EH (cell line): ENCODE measurements around the gene ZC3H12C.

Experiments used
- DNase-seq: peaks from one replicate; pipeline ENCODE4 v3.0.0-alpha.2; 2015; ENCODE audit warnings: low read depth

ZC3H12C gene

DNA sequence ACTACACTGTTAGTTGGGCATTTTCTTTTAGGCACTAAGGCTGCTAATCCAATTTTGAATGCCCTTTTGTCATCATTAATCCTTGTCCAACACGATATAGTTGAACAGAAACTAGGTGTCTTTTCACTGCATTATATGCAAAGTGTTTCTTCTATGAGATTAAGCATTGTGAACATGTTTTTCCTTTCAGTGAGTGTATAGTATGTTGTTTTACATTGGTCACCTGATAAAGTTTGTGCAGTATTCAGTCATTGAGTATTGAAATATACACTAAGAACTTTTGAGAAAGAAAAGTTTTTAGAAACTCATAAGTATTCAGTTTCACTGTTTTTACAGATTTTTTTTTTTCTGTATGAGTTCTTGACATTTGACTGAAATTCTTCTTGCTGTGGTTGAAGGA, 59.0 kb downstream of the ZC3H12C start:
- DNase-seq: no peak

DNA sequence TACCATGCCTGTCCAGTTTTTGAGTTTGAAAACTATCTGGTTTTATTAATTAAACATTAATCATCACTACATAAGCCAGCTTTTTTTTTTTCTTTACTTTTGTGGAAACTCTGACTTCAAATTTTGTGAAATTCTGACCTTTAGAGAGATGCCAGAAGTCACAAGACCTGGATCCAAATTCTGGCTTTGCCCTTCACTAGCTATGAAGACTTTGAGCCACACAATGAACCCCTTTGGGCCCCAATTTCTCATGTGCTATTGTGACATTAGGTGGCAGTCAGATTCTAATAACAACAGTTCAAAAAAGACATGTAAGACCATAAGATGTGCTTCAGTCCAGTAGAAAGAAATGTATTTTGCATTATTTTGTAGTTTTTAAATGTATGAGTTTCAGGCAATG, 60.3 kb downstream of the ZC3H12C start:
- DNase-seq: no peak

DNA sequence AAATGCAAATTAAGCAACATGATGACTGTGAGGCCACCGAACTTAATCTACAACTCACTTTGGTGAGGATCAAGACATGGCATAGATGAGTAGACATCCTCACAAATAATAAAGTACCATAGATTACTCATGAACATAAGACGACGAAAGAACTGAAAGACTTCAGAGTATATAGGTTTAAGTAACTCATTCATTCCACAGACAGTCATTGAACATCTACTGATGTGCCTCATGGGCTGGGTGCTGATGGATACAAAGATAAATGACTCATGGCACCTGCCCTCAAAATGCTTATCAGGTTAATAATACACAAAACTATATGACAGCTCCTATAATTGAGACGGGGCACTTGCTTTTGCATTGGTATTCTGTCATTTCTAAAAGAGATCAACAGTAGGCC, 63.3 kb downstream of the ZC3H12C start:
- no peak for DNase-seq

DNA sequence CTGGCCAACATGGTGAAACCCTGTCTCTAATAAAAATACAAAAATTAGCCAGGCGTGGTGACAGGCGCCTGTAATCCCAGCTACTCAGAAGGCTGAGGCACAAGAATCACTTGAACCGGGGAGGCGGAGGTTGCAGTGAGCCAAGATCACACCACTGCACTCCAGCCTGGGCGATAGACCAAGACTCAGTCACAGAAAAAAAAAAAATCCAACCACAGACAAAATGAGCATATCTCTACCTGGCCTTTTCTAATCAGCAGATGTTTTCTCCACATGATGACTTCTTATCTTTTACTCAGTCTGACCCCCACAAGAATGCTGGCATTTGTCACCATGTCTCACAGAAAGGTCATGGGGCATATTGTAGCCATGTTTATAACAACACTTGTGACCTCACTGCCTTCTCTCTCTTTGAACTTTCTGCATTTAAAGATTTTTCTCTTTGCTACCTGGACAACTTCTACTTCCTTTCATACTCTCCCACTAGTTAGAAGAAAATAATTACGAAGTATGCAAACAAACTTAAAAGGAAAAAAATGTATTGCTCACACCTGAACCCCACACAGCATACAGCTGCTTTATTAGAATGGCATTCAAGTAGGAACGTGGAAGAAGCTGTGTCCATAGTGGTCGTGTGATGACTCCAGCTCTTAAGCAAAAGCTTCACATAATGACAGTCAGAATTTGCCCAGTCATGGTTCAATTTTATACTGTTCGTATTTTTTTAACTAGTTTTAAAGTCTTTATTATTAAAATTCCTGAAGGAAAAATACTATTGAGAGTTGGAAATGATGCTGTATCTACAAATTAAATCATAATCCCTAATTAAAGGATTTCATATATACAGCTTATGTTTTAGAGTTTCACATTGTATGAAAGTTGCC, 65.4 kb downstream of the ZC3H12C start:
- DNase-seq: no peak

DNA sequence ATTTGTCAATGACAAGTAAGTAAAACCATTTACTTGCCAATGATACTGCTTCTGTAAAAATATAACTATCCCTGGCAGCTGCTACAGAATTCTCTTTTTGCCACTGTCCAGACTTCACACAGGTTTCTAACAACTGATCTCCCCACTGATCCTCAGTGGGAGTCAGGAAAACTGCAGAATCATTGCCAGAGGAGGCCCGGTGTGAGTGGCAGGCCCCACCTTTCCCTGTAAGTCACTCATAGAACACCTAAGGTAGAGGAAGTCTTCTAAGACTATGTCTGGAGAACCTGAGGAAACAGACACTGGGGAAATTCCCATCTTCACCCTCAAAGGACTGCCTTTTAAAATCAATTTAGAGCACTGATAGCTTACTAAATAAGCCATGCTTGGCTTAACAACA, 66.3 kb downstream of the ZC3H12C start:
- DNase-seq: no peak

DNA sequence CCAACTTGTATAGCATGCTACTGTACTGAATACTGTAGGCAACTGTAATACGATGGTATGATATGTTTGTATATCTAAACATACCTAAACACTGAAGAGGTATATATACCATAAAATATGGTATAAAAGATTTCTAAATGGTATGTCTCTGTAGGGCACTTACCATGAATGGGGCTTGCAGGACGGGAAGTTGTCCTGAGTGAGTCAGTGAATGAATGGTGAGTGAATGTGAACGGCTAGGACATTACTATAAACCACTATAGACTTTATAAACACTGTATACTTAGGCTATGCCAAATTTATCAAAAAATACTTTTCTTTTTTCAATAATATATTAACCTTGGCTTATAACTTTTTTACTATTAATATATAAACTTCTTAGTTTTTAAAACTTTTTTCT, 66.8 kb downstream of the ZC3H12C start:
- peak; percentile 9 for DNase-seq

DNA sequence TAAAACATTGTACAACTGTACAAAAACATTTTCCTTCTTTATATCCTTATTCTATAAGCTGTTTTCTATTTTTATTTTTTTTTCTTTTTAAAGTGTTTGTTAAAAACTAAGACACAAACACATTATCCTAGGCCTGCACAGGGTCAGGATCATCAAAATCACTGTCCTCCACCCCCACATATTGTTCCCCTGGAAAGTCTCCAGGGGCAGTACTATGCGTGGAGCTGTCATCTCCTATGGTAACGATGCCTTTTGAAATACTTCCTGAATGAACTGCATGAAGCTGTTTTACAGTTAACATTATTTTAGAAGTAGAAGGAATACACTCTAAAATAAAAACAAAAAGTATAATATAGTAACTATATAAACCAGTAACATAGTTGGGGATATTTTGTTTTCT, 67.2 kb downstream of the ZC3H12C start:
- no peak for DNase-seq

DNA sequence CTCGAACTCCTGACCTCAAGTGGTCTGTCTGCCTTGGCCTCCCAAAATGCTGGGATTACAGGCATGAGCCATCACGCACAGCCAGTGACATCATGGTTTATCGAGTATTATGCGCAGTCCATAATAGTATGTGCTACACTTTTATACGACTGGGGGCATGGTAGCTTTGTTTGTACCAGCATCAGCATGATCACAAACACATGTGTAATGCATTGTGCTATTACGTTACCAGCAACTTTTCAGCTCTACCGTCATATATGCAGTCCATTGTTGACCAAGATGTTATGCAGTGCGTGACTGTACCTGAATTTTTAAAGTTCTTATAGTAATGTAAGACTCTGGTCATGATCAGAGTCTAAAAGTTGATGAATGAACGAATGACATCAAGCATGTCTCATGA, 67.9 kb downstream of the ZC3H12C start:
- DNase-seq: no peak

DNA sequence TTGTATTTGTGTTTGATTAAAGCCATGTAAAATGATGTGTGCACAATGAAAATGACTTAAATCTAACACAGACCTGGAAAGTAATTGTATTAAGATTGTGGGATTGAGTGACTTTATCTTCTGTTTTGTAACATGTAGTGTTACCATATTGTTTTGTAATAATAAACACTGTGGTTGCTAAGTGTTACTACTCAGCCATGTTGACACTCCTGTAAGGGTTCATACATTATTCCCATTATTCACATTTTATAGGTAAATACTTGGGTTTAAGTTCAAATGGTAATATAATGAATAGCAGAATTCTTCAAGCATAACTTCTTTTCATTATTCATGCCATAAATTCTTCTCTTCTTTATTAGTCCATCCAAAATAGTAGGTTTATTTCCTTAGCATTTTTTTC, 69.0 kb downstream of the ZC3H12C start:
- DNase-seq: peak; percentile 7

DNA sequence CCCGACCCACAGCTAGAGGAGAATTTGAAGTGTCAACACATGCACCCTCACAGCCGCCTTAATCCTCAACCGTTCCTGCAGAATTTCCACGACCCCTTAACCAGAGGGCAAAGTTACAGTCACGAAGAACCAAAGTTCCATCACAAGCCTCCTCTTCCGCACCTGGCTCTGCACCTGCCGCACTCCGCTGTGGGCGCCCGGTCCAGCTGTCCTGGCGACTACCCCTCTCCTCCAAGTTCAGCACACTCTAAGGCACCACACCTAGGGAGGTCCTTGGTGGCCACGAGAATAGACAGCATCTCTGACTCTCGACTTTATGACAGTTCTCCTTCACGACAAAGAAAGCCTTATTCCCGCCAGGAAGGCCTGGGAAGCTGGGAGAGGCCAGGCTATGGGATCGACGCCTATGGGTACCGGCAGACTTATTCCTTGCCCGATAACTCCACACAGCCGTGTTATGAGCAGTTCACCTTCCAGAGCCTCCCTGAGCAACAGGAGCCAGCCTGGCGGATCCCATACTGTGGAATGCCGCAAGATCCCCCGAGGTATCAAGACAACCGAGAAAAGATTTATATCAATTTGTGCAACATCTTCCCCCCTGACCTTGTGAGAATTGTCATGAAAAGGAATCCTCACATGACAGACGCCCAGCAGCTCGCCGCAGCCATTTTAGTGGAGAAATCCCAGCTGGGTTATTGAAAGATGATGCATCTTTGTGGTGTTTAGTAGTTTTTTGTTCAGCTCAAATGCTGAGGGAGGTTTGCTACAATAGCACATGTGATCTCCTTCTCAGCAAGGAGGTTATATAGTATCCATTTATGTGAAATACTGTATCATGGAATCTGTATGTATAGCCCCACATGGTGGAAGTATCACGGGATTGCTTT, 72.1 kb downstream of the ZC3H12C start:
- DNase-seq: no peak

DNA sequence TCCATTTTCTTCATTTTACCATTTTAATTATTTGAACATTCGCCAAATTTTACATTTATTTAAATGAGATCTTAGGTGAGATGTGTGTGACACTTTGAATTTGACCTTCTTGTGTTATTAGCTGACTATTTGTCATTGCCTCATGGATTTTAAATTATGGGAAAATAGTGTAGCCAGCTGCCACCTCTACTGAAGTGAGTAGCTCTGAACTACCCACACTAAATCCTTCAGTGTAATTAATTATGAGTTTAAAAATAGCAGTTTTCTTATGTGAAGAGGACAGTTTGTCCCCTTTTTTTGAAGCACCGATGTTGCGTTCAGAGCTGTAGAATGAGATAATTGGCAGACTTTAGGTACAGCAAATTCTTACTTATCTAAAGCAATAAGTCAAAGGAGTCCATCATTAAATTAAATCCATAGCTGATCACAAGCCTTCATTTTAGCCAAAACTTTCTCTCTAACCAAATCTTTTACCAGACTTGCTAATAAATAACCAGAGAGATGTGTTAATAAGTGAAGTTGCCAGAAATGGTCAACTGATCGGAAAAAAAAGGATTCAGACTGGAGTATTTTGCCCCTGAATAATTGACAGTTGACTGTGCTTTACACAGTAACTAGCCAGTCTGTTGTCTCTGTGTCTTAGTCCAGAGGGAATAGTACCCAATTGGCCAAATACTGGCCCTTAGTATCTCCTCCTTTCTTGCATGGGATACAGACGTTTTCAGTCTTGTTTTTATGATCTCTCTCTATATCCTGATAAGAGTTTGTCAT, 75.0 kb downstream of the ZC3H12C start:
- no peak for DNase-seq

DNA sequence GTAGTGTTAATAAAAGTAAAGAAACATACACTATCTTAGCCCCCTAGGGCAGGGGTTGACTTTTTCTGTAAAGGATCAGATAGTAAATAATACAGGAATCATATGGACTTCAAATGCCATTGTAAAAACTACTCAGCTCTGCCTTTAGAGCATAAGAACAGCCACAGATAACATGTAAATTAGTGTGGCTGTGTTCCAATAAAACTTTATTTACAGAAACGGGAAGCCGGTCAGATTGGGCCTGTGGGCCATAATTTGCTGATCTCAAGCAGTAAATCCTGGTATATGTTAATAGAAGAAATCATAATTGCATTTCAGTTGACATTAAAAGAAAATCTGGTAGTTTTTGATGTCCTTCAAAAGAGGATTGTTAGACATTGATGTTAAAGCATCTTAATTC, 76.5 kb downstream of the ZC3H12C start:
- no peak for DNase-seq

DNA sequence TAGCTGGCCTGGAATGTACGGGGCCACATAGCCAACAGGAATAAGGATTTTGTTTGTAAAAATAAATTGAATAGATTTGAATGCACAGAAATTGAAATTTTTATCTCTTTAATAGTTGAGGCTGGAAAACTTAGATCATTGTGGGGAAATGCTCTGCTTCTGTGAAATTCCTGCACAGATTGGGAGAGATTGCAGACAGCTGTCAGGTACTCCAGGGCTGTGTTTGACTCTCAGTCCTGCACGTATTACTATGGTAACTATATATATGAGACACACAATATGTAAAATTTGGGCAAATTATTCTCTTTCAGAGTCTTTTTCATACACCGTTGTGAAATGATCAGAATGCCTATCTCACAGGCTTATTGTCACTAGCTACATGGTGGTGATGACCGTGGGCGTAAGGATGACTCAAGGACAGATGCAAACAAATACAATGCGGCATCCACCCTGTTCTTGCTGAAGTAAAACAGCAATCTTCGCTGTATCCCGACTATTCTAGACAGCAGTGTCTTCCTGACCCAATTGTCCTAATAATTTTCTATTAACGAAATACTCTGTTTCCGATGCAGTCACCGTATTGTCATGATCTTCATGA, 79.4 kb downstream of the ZC3H12C start:
- no peak for DNase-seq

DNA sequence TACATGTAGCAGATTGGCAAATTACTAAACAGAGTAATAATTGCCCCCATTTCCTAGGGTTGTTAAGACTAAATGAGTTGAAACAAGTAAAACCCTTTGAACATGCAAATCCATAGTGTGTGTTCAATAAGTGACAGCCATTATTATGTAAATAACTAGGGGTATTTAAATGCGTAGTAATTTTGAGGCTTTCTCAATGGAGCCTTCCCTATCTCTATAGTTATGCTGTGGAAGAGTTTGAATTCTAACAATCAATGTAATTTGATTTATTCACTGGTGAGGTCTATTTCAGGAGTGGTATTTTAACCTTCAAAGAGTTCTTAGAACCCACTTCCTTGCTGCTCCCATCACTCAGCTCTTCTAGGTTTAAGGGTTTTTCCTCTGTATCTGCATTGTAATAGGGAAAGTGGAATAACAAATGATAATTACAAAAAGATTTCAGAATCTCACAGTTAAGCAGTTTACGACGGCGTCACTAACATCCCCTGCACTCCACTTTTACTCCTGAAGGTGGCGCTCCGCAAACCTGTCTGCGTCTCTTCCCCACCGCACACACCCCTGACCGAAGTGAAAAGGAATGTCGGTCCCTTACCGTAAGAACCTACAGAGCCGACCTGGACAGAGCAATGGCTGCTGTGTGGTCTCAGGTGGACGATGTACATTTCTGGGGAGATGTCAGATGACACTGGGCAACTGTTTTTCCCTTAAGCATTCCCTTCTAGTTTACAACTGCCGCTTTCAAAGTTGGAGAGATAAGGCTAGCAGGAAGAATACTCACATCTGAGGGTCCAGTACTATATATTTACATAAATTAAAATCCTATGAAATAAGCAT, 80.8 kb downstream of the ZC3H12C start:
- DNase-seq: peak; percentile 58

DNA sequence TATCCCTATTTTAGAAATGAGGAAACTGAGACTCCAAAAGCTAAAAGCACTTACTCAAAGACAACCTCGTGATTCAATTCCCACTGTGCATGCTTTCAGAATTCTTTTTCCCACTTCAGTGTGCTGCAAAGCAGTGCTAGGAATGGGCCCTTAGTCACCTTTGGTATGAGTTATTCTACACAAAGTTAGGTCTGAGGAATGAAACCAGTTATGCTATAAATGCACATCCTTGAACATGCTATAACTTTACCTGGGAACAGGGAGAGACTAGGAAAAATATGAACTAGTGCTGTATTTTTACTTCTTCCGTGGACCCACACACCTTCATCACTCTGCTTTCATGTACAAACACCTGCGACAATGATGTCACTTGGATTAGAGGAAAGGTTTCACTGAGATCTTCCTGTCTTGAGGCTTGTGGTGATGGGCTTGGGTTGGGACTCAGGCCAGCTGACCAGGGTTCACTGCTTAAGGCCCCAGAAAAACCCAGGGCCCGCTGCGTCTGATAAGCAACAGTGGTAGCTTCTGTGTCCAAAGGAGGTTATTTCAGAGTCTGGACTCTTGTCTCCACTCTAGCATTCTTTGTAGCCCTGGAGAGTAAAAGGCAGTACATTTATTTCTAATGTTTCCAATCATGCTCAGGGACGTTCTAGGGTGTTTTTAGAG, 81.6 kb downstream of the ZC3H12C start:
- DNase-seq: peak; percentile 44

DNA sequence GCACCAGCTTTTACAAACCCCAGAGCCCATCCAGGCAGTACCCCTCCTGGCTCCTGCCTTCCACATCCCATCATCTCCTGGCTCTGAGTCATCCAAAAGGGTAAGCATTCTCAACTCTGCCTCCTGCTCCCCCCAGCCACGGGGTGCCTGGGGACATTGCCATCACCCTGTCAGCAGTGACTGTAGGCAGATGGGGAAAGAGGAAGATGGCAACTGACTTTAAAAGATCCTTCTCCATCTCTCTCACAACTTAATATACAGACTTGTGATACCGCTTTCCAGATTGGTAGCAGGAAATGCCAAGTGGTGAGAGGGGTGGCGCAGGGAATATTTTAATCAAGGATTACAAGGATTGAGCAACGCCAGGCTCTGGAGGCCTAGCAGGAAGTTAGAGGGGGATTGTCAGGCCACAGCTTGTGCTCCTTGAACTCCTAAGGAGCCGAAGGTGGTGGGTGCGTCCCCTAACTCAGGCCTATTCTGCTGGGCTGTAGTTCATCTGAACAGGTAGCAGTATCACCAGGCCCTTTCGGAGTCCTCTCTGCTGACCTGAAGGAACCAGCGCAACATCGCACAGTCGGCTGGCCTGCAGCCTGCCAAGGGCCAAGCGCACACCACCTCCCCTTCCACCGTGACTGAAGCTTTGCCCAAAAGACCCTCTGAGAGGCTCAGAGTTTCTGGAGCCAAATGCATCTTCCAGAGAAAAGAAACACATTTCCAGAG, 83.3 kb downstream of the ZC3H12C start:
- DNase-seq: peak; percentile 53

DNA sequence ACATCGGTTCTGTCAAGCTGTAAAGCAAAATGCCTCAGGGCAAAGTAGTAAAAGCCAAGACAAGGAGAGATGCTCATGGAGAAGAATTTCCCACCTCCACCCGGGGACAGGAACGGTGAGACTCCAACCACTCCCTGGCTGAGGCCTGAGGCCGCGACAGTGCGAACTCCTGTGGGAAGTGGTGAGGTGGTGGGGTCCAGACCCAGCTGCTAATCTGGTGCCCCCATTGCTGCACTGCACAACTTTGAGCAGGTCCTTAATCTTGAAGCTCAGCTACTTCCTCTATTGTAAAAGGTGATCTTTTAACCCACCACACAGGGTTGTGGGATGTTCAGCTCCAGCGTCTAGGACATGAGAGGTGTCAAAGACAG, 83.9 kb downstream of the ZC3H12C start:
- no peak for DNase-seq

DNA sequence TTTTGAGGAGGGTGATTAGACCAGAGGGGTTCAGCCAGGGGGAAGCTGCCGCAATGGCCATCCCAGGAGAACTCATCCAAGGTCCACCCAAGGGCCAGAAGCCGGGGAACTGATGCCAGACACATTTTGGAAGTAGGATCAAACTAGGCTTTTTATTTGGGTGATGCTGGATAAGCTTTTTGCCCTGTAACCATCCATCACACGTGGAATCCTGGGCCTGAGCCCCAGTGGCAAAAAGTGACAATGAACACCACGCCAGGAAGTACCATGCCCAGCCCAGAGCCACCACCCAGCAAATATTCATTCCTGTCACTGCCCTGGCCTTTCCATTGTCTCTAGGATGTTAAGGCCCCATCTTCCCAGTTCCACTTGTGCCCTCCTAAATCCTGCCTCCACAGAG, 85.9 kb downstream of the ZC3H12C start:
- DNase-seq: no peak

DNA sequence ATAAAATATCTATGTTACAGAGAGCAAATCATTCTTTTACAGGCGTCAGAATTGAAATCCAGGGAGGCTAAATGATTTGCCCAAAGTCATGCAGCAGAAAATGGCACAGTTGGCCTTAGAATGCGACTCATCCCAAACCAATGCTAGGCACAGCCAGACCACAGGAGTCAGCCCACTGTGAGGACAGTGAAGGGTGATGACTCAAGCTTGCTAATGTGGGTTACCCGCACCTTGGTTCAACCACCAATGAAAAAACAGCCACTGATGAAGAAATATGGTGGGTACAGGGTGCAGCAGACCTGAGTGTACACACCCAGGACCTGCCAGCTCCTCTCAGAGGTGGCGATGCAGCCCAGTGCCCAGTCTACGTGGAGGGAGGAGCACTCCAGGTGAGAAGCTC, 89.7 kb downstream of the ZC3H12C start:
- DNase-seq: peak; percentile 60

DNA sequence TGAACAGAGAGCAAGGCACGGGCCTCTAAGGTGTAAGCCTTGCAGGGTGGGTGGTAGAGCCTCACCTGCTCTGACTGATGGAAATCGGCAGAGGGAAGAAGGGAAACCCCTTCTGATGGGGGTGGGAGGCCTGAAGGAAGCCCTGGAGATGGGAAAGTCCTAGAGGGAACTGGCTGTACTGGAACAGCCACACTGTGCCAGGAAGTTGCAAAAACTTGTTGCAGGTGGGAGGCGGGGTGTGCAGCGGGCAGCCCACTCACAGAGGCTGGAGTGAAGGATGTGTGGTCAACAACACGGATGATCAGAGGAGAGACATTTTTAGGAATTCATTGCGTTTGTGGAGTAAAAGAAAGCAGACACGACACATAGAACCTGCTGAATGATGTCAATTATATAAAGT, 91.3 kb downstream of the ZC3H12C start:
- no peak for DNase-seq
